ENCODE results near the gene FBN1. TPM values are rescaled to one million over a fixed set of nuclear protein-coding genes. Genes with fewer than 3 reads are reported as not detected.

The FBN1 gene
- total and polyA plus RNA-seq, 2 donors (not counting 3 experiments of a cell fraction or from before 2014, with no cell fraction given): 107 to 111 TPM

- Histone ChIP-seq H3K36me3 (ENCODE audit: control insufficient read depth in 2 of 2, extremely low read depth in 1 of 2, insufficient read depth in 2 of 2, low read length in 2 of 2) (no peaks in the 10 kb centered on the region), H3K79me2 (ENCODE audit: control insufficient read depth, insufficient read depth, low read length) (no peaks in the 10 kb centered on the region), H3K27ac (ENCODE audit: insufficient read depth, low read depth, low read length) (no peak overlapping the region), H2AFZ (ENCODE audit: low read depth, low read length) (no peak overlapping the region), H4K20me1 (replicated peaks; ENCODE audit: control insufficient read depth, extremely low read depth, insufficient read depth, low read length) (no peaks in the 10 kb centered on the region), H3K4me2 (ENCODE audit: insufficient read depth, low read length) (no peak overlapping the region), H3K4me3 (replicated peaks in 1 of 3; ENCODE audit: insufficient read depth in 1 of 3, low read depth in 1 of 3, low read length in 3 of 3) (no peak overlapping the region), H3K9me1 (replicated peaks; ENCODE audit: control insufficient read depth, extremely low read depth, insufficient read depth, low read length) (no peaks in the 10 kb centered on the region), H3K9me3 (replicated peaks; ENCODE audit: control insufficient read depth, insufficient read depth, low read length) (no peaks in the 10 kb centered on the region), H3K9ac (replicated peaks; ENCODE audit: extremely low read depth, insufficient read depth, low read length) (no peak overlapping the region), H3K27me3 (ENCODE audit: control insufficient read depth in 2 of 2, insufficient read depth in 2 of 2, low read length in 2 of 2) (no peaks in the 10 kb centered on the region), H3K4me1 (ENCODE audit: control insufficient read depth, extremely low read depth, insufficient read depth, low read length) (peaks cover 32% of the 10 kb centered on the region)
- CTCF ChIA-PET: interaction anchor here (1.2 kb wide), 1 partner anchor 21 kb away, joined by 4 read pairs; no protein-coding TSS in a partner anchor
- no TSS peak for BruUV-seq (replicated peaks)
- DNase-seq (ENCODE audit: low read depth, low spot score): no peak
- FAIRE-seq: no peak
- dilution Hi-C loops (cut with MboI; ENCODE audit: extremely low pct_ligation_motif_present, low sequenced_read_pairs) (no loop called here), intact Hi-C loops (cut with micrococcal nuclease) (no loop called here)
- POLR2A ChIA-PET: no interaction called here
- TF ChIP-seq POLR2A (IDR thresholded peaks at IDR 0.05; ENCODE audit: low read depth, low read length): no peak
- TF ChIP-seq POLR2AphosphoS5 (IDR thresholded peaks at IDR 0.05; ENCODE audit: insufficient read depth, low read depth, low read length): no peak
- no peak for TF ChIP-seq MYC (IDR thresholded peaks at IDR 0.05; ENCODE audit: low read depth, low read length)
- TF ChIP-seq GATA2 (IDR thresholded peaks at IDR 0.05; ENCODE audit: insufficient read depth, insufficient read length, low read depth, low read length): no peak
- no peak for TF ChIP-seq JUN (IDR thresholded peaks at IDR 0.05; ENCODE audit: borderline replicate concordance, insufficient read depth, insufficient read length, low read depth)
- TF ChIP-seq EZH2 (IDR thresholded peaks at IDR 0.05; ENCODE audit: borderline replicate concordance, low read depth, low read length, severe bottlenecking): no peak
- TF ChIP-seq FOS (IDR thresholded peaks at IDR 0.05; ENCODE audit: borderline replicate concordance, insufficient read depth, low read length): no peak
Observed at GRCh38 chr15:48558226-48558625, 87.3 kb downstream of the FBN1 start.

GRCh38 chr15:48557335-48557734 lies 88.2 kb downstream of the FBN1 start:
- H3K9me3 ChIP-seq (replicated peaks; ENCODE audit: control insufficient read depth, insufficient read depth, low read length): no peaks in the 10 kb centered on the region
- TF ChIP-seq GATA2 (IDR thresholded peaks at IDR 0.05; ENCODE audit: insufficient read depth, insufficient read length, low read depth, low read length) (no peak), MAX (IDR thresholded peaks at IDR 0.05; ENCODE audit: insufficient read depth, insufficient read length) (no peak), MYC (IDR thresholded peaks at IDR 0.05; ENCODE audit: low read depth, low read length) (no peak), CTCF (IDR thresholded peaks at IDR 0.05; ENCODE audit: extremely low read depth in 1 of 2, insufficient read depth in 1 of 2, low read depth in 1 of 2, low read length in 2 of 2) (no peak), POLR2A (IDR thresholded peaks at IDR 0.05; ENCODE audit: low read depth, low read length) (no peak), POLR2AphosphoS5 (IDR thresholded peaks at IDR 0.05; ENCODE audit: insufficient read depth, low read depth, low read length) (no peak), JUN (IDR thresholded peaks at IDR 0.05; ENCODE audit: borderline replicate concordance, insufficient read depth, insufficient read length, low read depth) (no peak), FOS (IDR thresholded peaks at IDR 0.05; ENCODE audit: borderline replicate concordance, insufficient read depth, low read length) (no peak), EZH2 (IDR thresholded peaks at IDR 0.05; ENCODE audit: borderline replicate concordance, low read depth, low read length, severe bottlenecking) (no peak)
- no peaks in the 10 kb centered on the region for H4K20me1 ChIP-seq (replicated peaks; ENCODE audit: control insufficient read depth, extremely low read depth, insufficient read depth, low read length)
- no peak overlapping the region for H3K4me3 ChIP-seq (replicated peaks in 1 of 3; ENCODE audit: insufficient read depth in 1 of 3, low read depth in 1 of 3, low read length in 3 of 3)
- no peak overlapping the region for H2AFZ ChIP-seq (ENCODE audit: low read depth, low read length)
- H3K9ac ChIP-seq (replicated peaks; ENCODE audit: extremely low read depth, insufficient read depth, low read length): no peak overlapping the region
- dilution Hi-C loops (cut with MboI; ENCODE audit: extremely low pct_ligation_motif_present, low sequenced_read_pairs) (no loop called here), intact Hi-C loops (cut with micrococcal nuclease) (no loop called here)
- POLR2A ChIA-PET: no interaction called here
- no TSS peak for BruUV-seq (replicated peaks)
- H3K36me3 ChIP-seq (ENCODE audit: control insufficient read depth in 2 of 2, extremely low read depth in 1 of 2, insufficient read depth in 2 of 2, low read length in 2 of 2): no peaks in the 10 kb centered on the region
- H3K9me1 ChIP-seq (replicated peaks; ENCODE audit: control insufficient read depth, extremely low read depth, insufficient read depth, low read length): no peaks in the 10 kb centered on the region
- CTCF ChIA-PET: interaction anchor here (1.6 kb wide), 1 partner anchor 16 kb away, joined by 4 read pairs; no protein-coding TSS in a partner anchor
- FAIRE-seq (no peak), DNase-seq (ENCODE audit: low read depth, low spot score) (no peak)
- H3K4me1 ChIP-seq (ENCODE audit: control insufficient read depth, extremely low read depth, insufficient read depth, low read length): peaks cover 36% of the 10 kb centered on the region
- H3K4me2 ChIP-seq (ENCODE audit: insufficient read depth, low read length): no peak overlapping the region
- H3K79me2 ChIP-seq (ENCODE audit: control insufficient read depth, insufficient read depth, low read length): no peaks in the 10 kb centered on the region
- H3K27me3 ChIP-seq (ENCODE audit: control insufficient read depth in 2 of 2, insufficient read depth in 2 of 2, low read length in 2 of 2): no peaks in the 10 kb centered on the region
- H3K27ac ChIP-seq (ENCODE audit: insufficient read depth, low read depth, low read length): no peak overlapping the region

Data from endothelial cell of umbilical vein (primary cell).